HEK293 (cell line): Measurements from ENCODE around the gene GABBR2.
"Not testable (repeated sequence)": the region's sequence is repeated elsewhere in the genome, so short reads cannot be mapped to it uniquely, and the experiment has no call there.

Experiments used
- CTCF ChIA-PET: fragments of 350-600 bp; formaldehyde crosslinking; extraction: SDS; loops from one replicate; lab custom pipeline; 2021; ENCODE audit warnings: antibody characterized with exemption; lab: Yijun Ruan, JAX
- POLR2A ChIA-PET: fragments of 300-600 bp; formaldehyde crosslinking; extraction: SDS; loops from one replicate; lab custom pipeline; 2020; ENCODE audit warnings: antibody characterized with exemption, inconsistent platforms; lab: Yijun Ruan, JAX
- H3K27ac ChIP-seq: fragments of 200-500 bp; sonication (Bioruptor generic); 2 replicates; pipeline ENCODE4 v1.5.1; 2014; ENCODE audit warnings: low read depth, low read length, control low read depth, inconsistent platforms; ENCODE audit errors: extremely low read depth
- H3K36me3 ChIP-seq, 2 experiments: fragments of 200-500 bp in 1 of 2; sonication (Bioruptor generic) in 1 of 2; 1 replicate in 1 of 2; 2 replicates in 1 of 2; pipeline ENCODE4 v1.5.1; 2014 to 2017; ENCODE audit warnings: inconsistent platforms in 2 of 2, low read length in 2 of 2; ENCODE audit not compliant: control insufficient read depth in 2 of 2, insufficient read depth in 1 of 2
- H3K4me1 ChIP-seq: fragments of 200-500 bp; sonication (Bioruptor generic); 2 replicates; pipeline ENCODE4 v1.5.1; 2014; ENCODE audit warnings: mild to moderate bottlenecking, low read length, inconsistent platforms; ENCODE audit not compliant: control insufficient read depth, insufficient read depth
- H3K4me3 ChIP-seq: 2 replicates; pipeline ENCODE4 v1.5.1; 2011; ENCODE audit warnings: low read depth, mild to moderate bottlenecking, control low read depth, low read length, moderate library complexity
- H3K9me3 ChIP-seq: fragments of 200-500 bp; sonication (Bioruptor generic); 2 replicates; pipeline ENCODE4 v1.5.1; 2014; ENCODE audit warnings: low read depth, low read length, inconsistent platforms; ENCODE audit not compliant: control insufficient read depth, insufficient read depth
- KLF17 ChIP-seq: fragments of 450-650 bp; formaldehyde crosslinking; IDR thresholded peaks from 2 replicates; pipeline ENCODE4 v1.5.1; 2016; ENCODE audit warnings: missing biosample characterization, missing genetic modification characterization
- SP2 ChIP-seq: fragments of 450-650 bp; formaldehyde crosslinking; IDR thresholded peaks from 2 replicates; pipeline ENCODE4 v1.5.1; 2016; ENCODE audit warnings: missing biosample characterization, missing genetic modification characterization
- WT1 ChIP-seq: fragments of 450-650 bp; formaldehyde crosslinking; IDR thresholded peaks from 2 replicates; pipeline ENCODE4 v1.5.1; 2016; ENCODE audit warnings: missing biosample characterization, missing genetic modification characterization
- ZBTB10 ChIP-seq: fragments of 450-650 bp; formaldehyde crosslinking; IDR thresholded peaks from 2 replicates; pipeline ENCODE4 v1.5.1; 2016; ENCODE audit warnings: missing biosample characterization, missing genetic modification characterization
- ZBTB26 ChIP-seq: fragments of 450-650 bp; formaldehyde crosslinking; optimal IDR thresholded peaks from 2 replicates; pipeline ENCODE3; 2016; ENCODE audit warnings: missing biosample characterization, mild to moderate bottlenecking, missing genetic modification characterization
- ZFHX2 ChIP-seq: fragments of 450-650 bp; formaldehyde crosslinking; conservative IDR thresholded peaks from 2 replicates; pipeline ENCODE4 v1.5.1; 2016; ENCODE audit warnings: missing biosample characterization, missing genetic modification characterization
- ZFP3 ChIP-seq: fragments of 450-650 bp; formaldehyde crosslinking; IDR thresholded peaks from 2 replicates; pipeline ENCODE4 v1.5.1; 2016; ENCODE audit warnings: low read depth, missing biosample characterization, missing genetic modification characterization
- ZIC2 ChIP-seq: fragments of 450-650 bp; formaldehyde crosslinking; IDR thresholded peaks from 2 replicates; pipeline ENCODE4 v1.5.1; 2016; ENCODE audit warnings: missing biosample characterization, missing genetic modification characterization
- ZNF112 ChIP-seq: fragments of 450-650 bp; formaldehyde crosslinking; IDR thresholded peaks from 2 replicates; pipeline ENCODE4 v1.5.0; 2017; ENCODE audit warnings: missing biosample characterization, missing genetic modification characterization
- ZNF133 ChIP-seq: fragments of 450-650 bp; formaldehyde crosslinking; IDR thresholded peaks from 2 replicates; pipeline ENCODE4 v1.5.1; 2016; ENCODE audit warnings: missing biosample characterization, missing genetic modification characterization
- ZNF223 ChIP-seq: fragments of 450-650 bp; formaldehyde crosslinking; IDR thresholded peaks from 2 replicates; pipeline ENCODE4 v1.5.1; 2016; ENCODE audit warnings: missing biosample characterization, missing genetic modification characterization
- ZNF449 ChIP-seq: fragments of 450-650 bp; formaldehyde crosslinking; IDR thresholded peaks from 2 replicates; pipeline ENCODE4 v1.5.1; 2017; ENCODE audit warnings: missing biosample characterization, mild to moderate bottlenecking, missing genetic modification characterization, moderate library complexity
- ZNF488 ChIP-seq: fragments of 450-650 bp; formaldehyde crosslinking; IDR thresholded peaks from 2 replicates; pipeline ENCODE4 v1.5.1; 2016; ENCODE audit warnings: missing biosample characterization, missing genetic modification characterization
- ZNF530 ChIP-seq: fragments of 450-650 bp; formaldehyde crosslinking; IDR thresholded peaks from 2 replicates; pipeline ENCODE4 v1.5.1; 2016; ENCODE audit warnings: low read depth, missing biosample characterization, missing genetic modification characterization
- ZNF747 ChIP-seq: fragments of 450-650 bp; formaldehyde crosslinking; IDR thresholded peaks from 2 replicates; pipeline ENCODE4 v1.5.1; 2016; ENCODE audit warnings: missing biosample characterization, missing genetic modification characterization
- ZNF777 ChIP-seq: fragments of 450-650 bp; formaldehyde crosslinking; IDR thresholded peaks from 2 replicates; pipeline ENCODE4 v1.5.1; 2017; ENCODE audit warnings: missing biosample characterization, missing genetic modification characterization, borderline replicate concordance
- ZSCAN23 ChIP-seq: fragments of 450-650 bp; formaldehyde crosslinking; IDR thresholded peaks from 2 replicates; pipeline ENCODE4 v1.5.1; 2016; ENCODE audit warnings: missing biosample characterization, missing genetic modification characterization

Gene GABBR2

GRCh38 chr9:98502976-98503325 lies 205.8 kb downstream of the GABBR2 start:
- no peaks in the 10 kb centered on the region for H3K9me3 ChIP-seq
- H3K4me1 ChIP-seq, result no peaks in the 10 kb centered on the region
- no peak overlapping the region for H3K4me3 ChIP-seq
- ChIA-PET CTCF (no interaction called here), POLR2A (no interaction called here)
- H3K27ac ChIP-seq, result no peak overlapping the region
- TF ChIP-seq SP2 (tag by site-specific recombination), result no peak
- no peak for TF ChIP-seq ZIC2 (tag by site-specific recombination)
- TF ChIP-seq ZBTB10 (tag by site-specific recombination), result no peak
- no peak for TF ChIP-seq ZFP3 (tag by site-specific recombination)
- no peak for TF ChIP-seq ZSCAN23
- TF ChIP-seq KLF17, result no peak
- TF ChIP-seq ZNF747, result no peak
- no peak for TF ChIP-seq ZNF112 (tag by site-specific recombination)
- TF ChIP-seq, all 188 proteins: peak for 0
- H3K36me3 ChIP-seq, result no peaks in the 10 kb centered on the region

- no peaks in the 10 kb centered on the region for H3K36me3 ChIP-seq
- no peaks in the 10 kb centered on the region for H3K9me3 ChIP-seq
- H3K4me1 ChIP-seq, result no peaks in the 10 kb centered on the region
- ChIA-PET CTCF (no interaction called here), POLR2A (no interaction called here)
- no peak overlapping the region for H3K27ac ChIP-seq
- no peak overlapping the region for H3K4me3 ChIP-seq
- TF ChIP-seq ZBTB26 (tag by site-specific recombination), result no peak
- no peak for TF ChIP-seq ZNF488 (tag by site-specific recombination)
- TF ChIP-seq ZNF530 (tag by site-specific recombination), result no peak
- 0 out of 2 replicates have a peak, but pooled peaks have one; percentile 15 for TF ChIP-seq ZFHX2 (tag by site-specific recombination)
- TF ChIP-seq ZNF449 (tag by site-specific recombination), result no peak
- no peak for TF ChIP-seq ZNF777 (tag by site-specific recombination)
Measured at GRCh38 chr9:98502311-98502975, 206.3 kb downstream of the GABBR2 start.

- ChIA-PET POLR2A (no interaction called here), CTCF (no interaction called here)
- Histone ChIP-seq H3K36me3 (no peaks in the 10 kb centered on the region), H3K4me3 (no peak overlapping the region), H3K4me1 (no peaks in the 10 kb centered on the region), H3K9me3 (no peaks in the 10 kb centered on the region), H3K27ac (no peak overlapping the region)
- no peak for TF ChIP-seq WT1 (tag by site-specific recombination)
- no peak for TF ChIP-seq ZNF112 (tag by site-specific recombination)
- no peak for TF ChIP-seq ZNF133
- no peak for TF ChIP-seq ZNF223 (tag by site-specific recombination)
Measured at GRCh38 chr9:98501819-98502218, 206.9 kb downstream of the GABBR2 start.

GRCh38 chr9:98501259-98501658 lies 207.5 kb downstream of the GABBR2 start:
- H3K9me3 ChIP-seq, H3K4me1 ChIP-seq, CTCF ChIA-PET, POLR2A ChIA-PET, H3K36me3 ChIP-seq, H3K27ac ChIP-seq, H3K4me3 ChIP-seq: not testable (repeated sequence)
